Measurements from ENCODE around the gene STX16. TPM values are rescaled to one million over a fixed set of nuclear protein-coding genes. Genes with fewer than 3 reads are reported as not detected.

Gene STX16
- total RNA-seq, 4 donors from 2014 or later: 26.1 to 90.4 (median 47.8) TPM

DNA sequence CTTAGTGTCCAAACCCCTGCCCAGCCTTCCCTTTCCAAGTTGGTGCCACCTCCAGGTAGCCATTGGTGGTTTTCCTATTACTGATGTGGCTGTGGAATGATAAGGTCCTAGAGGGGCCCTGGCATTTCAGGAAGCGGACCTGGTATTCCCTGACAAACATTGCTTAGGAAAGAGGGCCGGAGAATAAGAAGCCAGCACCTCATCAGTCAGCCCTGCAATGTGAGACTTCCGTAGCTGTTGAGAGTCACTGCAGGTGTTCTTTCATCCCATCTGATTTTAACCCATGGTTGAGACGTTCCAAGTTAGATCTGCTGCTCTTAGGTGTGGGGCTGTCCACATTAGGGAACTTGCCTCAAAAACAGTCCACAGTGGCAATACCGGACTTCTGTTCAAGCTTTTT is 26.7 kb downstream of the STX16 start:
- no peaks in the 10 kb centered on the region for H3K27me3 ChIP-seq
- WGBS, 2 donors (ENCODE audit: low coverage in 1 of 2): 96% methylated on average over 4 of the region's 5 CpGs; no CpG with 5 or more reads in 1 of the 2 donors
- no peak overlapping the region for H3K27ac ChIP-seq
- H3K36me3 ChIP-seq: peaks cover 0 to 98% of the 10 kb centered on the region in 2 donors
- H3K4me1 ChIP-seq: no peaks in the 10 kb centered on the region
- H3K9me3 ChIP-seq: no peaks in the 10 kb centered on the region
- ATAC-seq: no peak
- H3K4me3 ChIP-seq: no peak overlapping the region
- TF ChIP-seq EP300 (IDR thresholded peaks at IDR 0.05) (no peak), POLR2AphosphoS5 (IDR thresholded peaks at IDR 0.05) (no peak), POLR2A (IDR thresholded peaks at IDR 0.05) (no peak), CTCF (IDR thresholded peaks at IDR 0.05) (no peak)

DNA sequence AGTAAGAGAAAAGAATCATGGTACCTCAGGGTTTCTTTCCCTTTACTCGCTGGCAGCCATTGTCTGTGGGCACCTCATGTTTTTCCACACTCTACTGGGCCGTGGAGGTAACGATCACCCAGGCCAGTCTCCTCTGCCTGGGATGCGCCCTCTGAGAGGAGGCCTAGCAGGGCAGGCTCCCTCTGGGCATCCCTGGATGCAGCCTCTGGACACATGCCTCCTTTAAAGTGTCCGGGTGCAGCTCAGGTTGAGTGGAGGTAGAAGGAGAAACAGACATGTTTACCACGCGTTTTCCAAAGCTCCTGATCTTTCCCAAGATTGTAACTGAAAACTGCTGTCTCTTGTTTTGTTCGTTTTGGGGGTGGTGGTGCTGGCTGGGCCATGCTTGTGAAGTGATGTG is 27.7 kb downstream of the STX16 start:
- no peaks in the 10 kb centered on the region for H3K4me1 ChIP-seq
- ATAC-seq: no peak
- H3K36me3 ChIP-seq: peaks cover 0 to 93% of the 10 kb centered on the region in 2 donors
- no peaks in the 10 kb centered on the region for H3K9me3 ChIP-seq
- no peak overlapping the region for H3K27ac ChIP-seq
- TF ChIP-seq POLR2A (IDR thresholded peaks at IDR 0.05): no peak
- TF ChIP-seq POLR2AphosphoS5 (IDR thresholded peaks at IDR 0.05): no peak
- TF ChIP-seq CTCF (IDR thresholded peaks at IDR 0.05): no peak
- TF ChIP-seq EP300 (IDR thresholded peaks at IDR 0.05): no peak
- WGBS, 2 donors (ENCODE audit: low coverage in 1 of 2): 40 to 80% methylated on average over 1 to 7 of the region's 8 CpGs
- no peak overlapping the region for H3K4me3 ChIP-seq
- H3K27me3 ChIP-seq: no peaks in the 10 kb centered on the region

GRCh38 chr20:58682656-58683531 is 31.8 kb downstream of the STX16 start:
- Histone ChIP-seq H3K4me3 (no peak overlapping the region), H3K4me1 (no peaks in the 10 kb centered on the region), H3K27me3 (no peaks in the 10 kb centered on the region), H3K36me3 (peaks cover 0 to 70% of the 10 kb centered on the region in 2 donors), H3K27ac (no peak overlapping the region), H3K9me3 (no peaks in the 10 kb centered on the region)
- no peak for ATAC-seq
- 75 to 84% methylated on average over 8 to 11 of the region's 11 CpGs for WGBS, 2 donors (ENCODE audit: low coverage in 1 of 2)
- TF ChIP-seq POLR2AphosphoS5 (IDR thresholded peaks at IDR 0.05) (no peak), CTCF (IDR thresholded peaks at IDR 0.05) (no peak), EP300 (IDR thresholded peaks at IDR 0.05) (no peak), POLR2A (IDR thresholded peaks at IDR 0.05) (no peak)

- peaks cover 0 to 56% of the 10 kb centered on the region in 2 donors for H3K36me3 ChIP-seq
- TF ChIP-seq EP300 (IDR thresholded peaks at IDR 0.05) (no peak), POLR2A (IDR thresholded peaks at IDR 0.05) (no peak), POLR2AphosphoS5 (IDR thresholded peaks at IDR 0.05) (no peak), CTCF (IDR thresholded peaks at IDR 0.05) (no peak)
- H3K4me1 ChIP-seq: peaks cover 0 to 7% (median 0%) of the 10 kb centered on the region in 3 donors
- H3K27me3 ChIP-seq: no peaks in the 10 kb centered on the region
- H3K4me3 ChIP-seq: no peak overlapping the region
- no peaks in the 10 kb centered on the region for H3K9me3 ChIP-seq
- WGBS, 2 donors (ENCODE audit: low coverage in 1 of 2): 94 to 100% methylated on average over 1 to 2 of the region's 2 CpGs
- no peak for ATAC-seq
- H3K27ac ChIP-seq: no peak overlapping the region
Observed at GRCh38 chr20:58684291-58684690, 33.2 kb downstream of the STX16 start.

DNA sequence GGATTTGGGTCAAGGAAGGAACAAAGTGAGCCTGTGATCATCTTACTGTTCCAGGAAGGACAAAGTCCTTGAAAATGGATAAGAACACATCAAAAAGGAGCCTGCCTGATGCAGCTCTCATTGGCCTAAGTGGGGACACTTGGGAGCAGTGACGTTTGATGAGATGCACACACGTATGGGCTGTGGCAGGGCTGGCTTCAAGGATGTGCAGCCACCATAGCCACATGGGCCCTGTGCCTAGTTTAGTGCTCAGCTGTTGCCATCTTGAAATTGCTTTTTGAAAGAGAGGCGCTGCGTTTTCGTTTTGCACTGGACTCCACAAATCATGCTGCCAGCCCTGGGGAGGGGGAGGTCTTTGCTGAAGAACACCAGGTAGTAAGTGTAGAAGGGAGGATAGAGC is 34.9 kb downstream of the STX16 start:
- Histone ChIP-seq H3K27ac (no peak overlapping the region), H3K4me3 (no peak overlapping the region), H3K36me3 (peaks cover 0 to 39% of the 10 kb centered on the region in 2 donors), H3K27me3 (no peaks in the 10 kb centered on the region), H3K4me1 (peaks cover 0 to 24% (median 2%) of the 10 kb centered on the region in 3 donors), H3K9me3 (no peaks in the 10 kb centered on the region)
- TF ChIP-seq CTCF (IDR thresholded peaks at IDR 0.05) (no peak), POLR2AphosphoS5 (IDR thresholded peaks at IDR 0.05) (no peak), EP300 (IDR thresholded peaks at IDR 0.05) (no peak), POLR2A (IDR thresholded peaks at IDR 0.05) (no peak)
- WGBS, 2 donors (ENCODE audit: low coverage in 1 of 2): 80% methylated on average over 1 of the region's 5 CpGs; no CpG with 5 or more reads in 1 of the 2 donors
- ATAC-seq: no peak

All from gastroesophageal sphincter (tissue), 4 donors.